ENCODE results near the gene OTOG.

Gene OTOG

DNA sequence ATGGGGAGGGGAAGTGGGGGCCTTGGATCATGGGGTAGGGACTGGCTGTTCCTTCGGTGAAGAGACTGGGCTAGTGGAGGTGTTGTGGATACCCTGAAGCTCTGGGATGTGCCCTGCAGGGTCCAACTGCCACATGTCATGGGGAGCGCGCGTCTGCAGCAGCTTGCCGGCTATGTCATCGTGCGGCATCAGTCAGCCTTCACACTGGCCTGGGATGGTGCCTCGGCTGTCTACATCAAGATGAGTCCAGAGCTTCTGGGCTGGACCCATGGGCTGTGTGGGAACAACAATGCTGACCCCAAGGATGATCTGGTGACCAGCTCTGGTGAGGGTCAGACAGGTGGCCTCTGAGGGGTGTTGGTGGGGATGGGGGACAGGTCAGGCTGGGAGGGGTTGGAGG lies 9.9 kb downstream of the OTOG start:
- DNase-seq: no peak
- in situ Hi-C loops (cut with HindIII; ENCODE audit: low pct_ligation_motif_present, low pct_unique_long_range_greater_than_20kb, low sequenced_read_pairs): no loop called here

DNA sequence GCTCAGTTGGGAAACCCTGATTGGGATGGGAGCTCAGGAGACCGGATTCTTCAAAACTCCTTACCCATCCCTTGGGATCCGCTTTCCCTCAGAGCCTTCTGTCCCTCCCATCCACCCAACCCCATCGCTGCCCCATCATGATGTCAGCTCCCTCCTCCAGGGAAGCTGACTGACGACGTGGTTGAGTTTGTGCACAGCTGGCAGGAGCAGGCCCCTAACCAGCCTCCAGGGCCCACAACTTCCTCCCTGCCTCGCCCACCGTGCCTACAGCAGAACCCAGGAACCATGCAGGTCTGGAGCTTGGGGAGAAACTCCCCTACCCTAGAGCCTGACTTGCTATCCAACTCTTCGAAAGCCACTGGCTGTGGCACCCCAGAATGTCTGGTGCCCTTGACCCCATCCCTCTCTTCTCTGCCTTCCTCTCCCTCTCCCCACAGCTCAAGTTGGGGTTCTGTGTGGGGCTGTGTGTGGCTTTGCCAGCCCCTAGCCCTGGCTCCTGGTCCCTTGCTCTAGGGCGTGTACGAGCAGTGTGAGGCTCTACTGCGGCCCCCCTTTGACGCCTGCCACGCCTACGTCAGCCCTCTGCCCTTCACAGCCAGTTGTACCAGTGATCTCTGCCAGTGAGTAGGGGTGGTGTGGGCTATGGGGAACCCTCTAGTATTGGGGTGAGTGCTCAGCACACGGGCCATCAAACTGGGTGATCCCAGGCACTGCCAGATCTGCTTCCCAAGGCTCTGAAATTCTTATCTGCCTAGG lies 11.1 kb downstream of the OTOG start:
- in situ Hi-C loops (cut with HindIII; ENCODE audit: low pct_ligation_motif_present, low pct_unique_long_range_greater_than_20kb, low sequenced_read_pairs): no loop called here
- no peak for DNase-seq

DNA sequence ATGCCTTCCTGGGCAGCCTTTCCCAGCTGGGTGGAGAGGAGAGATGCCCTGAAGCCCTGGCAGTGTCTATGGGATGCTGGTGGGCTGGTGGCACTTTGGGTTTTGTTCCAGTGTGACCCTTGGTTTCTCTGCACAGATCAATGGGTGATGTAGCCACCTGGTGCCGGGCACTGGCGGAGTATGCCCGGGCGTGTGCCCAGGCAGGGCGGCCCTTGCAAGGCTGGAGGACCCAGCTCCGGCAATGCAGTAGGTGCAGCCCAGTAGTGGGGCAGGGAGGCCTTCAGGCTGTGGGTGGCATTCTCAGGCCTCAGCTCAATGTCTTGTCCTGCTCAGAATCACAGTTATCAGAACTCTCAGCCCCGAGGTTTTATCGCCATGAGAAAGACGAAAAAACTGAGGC lies 11.9 kb downstream of the OTOG start:
- no peak for DNase-seq
- in situ Hi-C loops (cut with HindIII; ENCODE audit: low pct_ligation_motif_present, low pct_unique_long_range_greater_than_20kb, low sequenced_read_pairs): no loop called here

DNA sequence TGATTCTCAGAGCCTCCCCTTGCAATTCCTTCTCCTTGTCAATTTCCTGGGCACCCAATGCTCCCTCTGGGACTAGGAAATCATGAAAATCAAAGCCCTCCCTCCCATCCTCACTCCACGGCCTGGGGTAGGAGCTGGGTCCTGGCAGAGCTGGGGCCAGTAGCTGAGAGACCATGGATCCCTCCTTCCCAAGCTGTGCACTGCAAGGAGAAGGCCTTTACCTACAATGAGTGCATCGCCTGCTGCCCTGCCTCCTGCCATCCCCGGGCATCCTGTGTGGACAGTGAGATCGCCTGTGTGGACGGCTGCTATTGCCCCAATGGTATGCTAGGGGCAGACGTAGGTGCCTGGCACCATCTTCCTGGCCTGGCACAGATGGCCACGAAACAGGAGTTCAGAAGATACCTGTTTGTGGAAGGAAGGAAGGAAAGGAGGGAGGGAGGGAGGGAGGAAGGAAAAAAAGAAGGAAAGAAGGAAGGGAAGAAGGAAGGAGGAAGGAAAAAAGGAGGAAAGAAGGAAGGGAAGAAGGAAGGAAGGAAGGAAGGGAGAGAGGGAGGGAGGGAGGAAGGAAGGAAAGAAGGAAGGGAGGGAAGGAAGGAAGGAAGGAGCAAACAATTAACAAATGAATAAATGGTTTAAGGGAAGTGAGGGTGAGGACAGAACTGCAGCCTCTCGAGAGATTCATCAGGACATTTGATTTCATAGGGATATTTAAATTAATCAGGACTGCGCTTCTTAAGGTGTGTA lies 12.5 kb downstream of the OTOG start:
- no peak for DNase-seq
- in situ Hi-C loops (cut with HindIII; ENCODE audit: low pct_ligation_motif_present, low pct_unique_long_range_greater_than_20kb, low sequenced_read_pairs): no loop called here

DNA sequence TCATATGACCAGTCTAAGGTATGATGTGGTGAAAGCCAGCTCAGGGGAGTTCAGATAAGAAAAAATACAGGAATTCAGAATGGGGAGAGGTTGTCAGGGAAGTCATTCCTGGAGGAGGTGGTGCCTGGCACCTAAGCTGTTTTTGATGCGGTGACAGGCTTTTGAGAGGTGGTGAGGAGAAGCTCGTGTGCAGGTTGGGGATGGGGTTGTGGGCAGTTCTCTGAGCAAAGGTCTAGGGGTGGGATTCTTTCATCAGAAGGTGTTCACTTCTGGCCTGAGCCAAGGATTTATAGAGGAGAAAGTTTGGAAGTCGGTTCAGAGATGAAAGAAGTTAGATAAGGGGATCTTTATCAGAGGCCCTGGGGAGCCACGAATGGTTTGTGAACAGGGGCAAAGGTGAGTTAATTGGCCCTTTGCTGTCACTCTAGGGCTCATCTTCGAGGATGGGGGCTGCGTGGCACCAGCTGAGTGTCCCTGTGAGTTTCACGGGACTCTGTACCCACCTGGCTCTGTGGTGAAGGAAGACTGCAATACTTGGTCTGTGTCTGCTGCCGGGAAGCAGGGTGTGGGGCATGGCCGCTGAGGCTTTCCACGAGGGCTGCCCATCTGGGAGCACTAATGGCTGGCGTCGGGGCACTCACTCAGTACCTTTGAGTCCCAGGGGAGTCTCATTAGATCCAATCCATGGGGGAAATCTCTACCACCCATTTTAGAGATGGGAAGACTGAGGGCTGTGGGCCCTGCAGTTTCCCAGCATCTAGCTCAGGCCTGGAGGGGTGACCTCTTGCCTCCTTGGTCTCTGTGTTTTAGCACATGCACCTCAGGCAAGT lies 13.4 kb downstream of the OTOG start:
- in situ Hi-C loops (cut with HindIII; ENCODE audit: low pct_ligation_motif_present, low pct_unique_long_range_greater_than_20kb, low sequenced_read_pairs): no loop called here
- DNase-seq: no peak

DNA sequence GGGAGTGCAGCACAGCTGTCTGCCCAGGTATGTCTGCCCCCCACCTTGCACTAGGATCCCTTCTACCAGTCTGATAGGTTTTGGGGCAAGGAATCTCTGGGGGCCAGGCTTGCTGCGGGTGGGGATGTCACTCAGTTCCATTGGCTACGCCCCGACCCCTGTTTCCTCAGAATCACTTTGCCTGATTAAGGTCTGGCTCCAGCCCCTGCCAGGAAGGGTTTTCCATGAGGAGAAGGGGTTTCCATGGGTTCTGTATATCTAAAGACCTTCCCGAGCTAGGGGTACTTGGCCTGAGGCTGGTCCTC lies 14.0 kb downstream of the OTOG start:
- DNase-seq: no peak
- in situ Hi-C loops (cut with HindIII; ENCODE audit: low pct_ligation_motif_present, low pct_unique_long_range_greater_than_20kb, low sequenced_read_pairs): no loop called here

DNA sequence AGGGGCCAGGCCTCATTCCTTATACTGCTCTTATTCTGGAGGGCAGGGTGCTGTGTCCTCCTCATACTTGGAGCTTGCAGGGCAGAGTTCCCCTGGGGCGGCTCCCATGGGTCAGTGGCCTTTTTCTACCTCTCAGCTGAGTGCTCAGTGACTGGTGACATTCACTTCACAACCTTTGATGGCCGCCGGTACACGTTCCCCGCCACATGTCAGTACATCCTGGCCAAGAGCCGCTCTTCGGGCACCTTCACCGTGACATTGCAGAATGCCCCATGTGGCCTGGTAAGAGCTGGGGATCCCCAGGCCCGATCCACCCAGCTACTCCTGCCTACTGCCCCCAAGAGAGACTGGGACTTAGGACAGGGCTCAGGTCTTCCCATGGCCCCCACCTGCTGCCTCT lies 14.5 kb downstream of the OTOG start:
- in situ Hi-C loops (cut with HindIII; ENCODE audit: low pct_ligation_motif_present, low pct_unique_long_range_greater_than_20kb, low sequenced_read_pairs): no loop called here
- DNase-seq: no peak

DNA sequence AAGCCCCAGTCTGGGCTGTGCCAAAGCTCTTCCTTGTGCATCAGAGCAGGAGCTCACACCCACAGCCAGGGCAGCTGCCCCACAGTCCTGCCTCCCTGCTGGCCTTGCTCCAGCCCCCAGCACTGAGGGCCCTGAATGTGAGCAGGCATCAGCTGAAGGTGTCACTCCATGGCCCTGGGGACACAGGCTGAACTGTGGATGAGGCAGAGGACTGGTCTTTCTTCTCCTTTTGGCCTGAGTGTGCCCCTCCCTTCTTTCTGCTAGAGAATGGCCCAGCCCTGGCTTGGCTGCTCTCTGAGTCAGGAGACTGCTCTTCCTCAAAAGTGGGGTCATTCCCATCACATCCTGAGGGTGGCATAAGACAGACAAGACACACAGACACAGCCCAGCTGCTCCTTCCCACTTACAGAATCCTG lies 16.2 kb downstream of the OTOG start:
- peak; percentile 19 for DNase-seq
- in situ Hi-C loops (cut with HindIII; ENCODE audit: low pct_ligation_motif_present, low pct_unique_long_range_greater_than_20kb, low sequenced_read_pairs): no loop called here

DNA sequence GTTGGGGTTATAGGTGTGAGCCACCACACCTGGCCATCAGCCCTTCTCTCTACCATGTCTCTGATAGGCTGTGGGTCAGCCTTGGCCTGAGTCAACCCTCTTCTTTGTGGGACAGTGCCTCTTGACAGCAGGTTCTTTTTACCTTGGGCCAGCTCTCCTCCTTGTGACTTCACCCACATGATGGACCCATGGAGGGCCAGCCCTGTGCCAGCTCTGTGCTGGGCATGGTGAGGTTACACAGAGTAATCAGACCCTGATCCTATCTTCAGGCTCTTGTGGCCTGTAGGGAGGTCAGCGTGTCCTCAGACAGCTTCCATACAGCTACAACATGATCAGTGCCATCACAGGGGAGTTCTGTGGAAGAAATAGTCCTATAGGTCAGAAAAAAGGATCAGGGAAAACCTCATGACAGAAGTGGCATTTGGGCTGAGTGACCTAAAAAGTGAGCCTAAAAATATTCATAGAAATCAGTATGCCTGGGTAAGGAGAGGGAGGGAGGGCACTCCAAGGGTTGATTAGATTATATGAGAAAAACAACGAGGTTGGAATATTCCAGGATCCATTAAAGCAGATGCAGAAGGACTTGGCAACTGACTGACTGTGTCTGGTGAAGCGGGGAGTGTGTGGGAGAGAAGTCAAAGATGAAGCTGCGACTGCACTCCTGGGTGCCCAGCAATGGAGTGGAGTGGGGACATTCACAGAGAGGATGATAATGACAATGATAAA lies 17.1 kb downstream of the OTOG start:
- in situ Hi-C loops (cut with HindIII; ENCODE audit: low pct_ligation_motif_present, low pct_unique_long_range_greater_than_20kb, low sequenced_read_pairs): no loop called here
- no peak for DNase-seq

DNA sequence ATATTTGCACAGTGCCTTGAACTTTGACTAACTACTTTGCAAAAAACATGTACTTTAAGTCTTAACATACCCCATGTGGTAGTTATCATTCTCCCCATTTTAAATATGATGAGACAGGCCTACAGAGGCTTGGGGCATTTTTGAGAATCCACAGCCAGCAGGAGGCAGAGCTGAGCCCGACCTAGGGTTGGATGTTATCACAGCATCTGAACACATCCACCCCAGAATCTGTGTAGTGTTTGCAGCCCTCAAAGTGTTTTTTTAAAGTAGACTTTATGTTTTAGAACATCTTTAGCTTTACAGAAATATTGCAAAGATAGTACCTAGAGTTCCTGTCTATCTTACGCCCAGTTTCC lies 17.6 kb downstream of the OTOG start:
- in situ Hi-C loops (cut with HindIII; ENCODE audit: low pct_ligation_motif_present, low pct_unique_long_range_greater_than_20kb, low sequenced_read_pairs): no loop called here
- no peak for DNase-seq

DNA sequence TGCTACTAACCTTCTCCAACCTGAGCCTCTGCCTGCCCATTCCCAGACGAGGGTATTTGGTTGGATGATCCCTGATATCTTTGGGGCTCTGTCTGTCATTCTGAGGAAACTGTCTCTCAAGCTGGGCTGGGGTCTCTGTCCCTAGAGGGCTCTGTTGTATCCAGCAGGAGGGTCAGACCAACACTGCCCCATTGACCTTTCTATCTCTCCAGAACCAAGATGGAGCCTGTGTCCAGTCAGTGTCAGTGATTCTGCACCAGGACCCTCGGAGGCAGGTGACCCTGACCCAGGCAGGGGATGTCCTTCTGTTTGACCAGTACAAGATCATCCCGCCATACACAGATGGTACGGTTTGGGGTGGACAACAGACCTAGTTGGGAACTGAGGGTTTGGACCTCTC lies 21.9 kb downstream of the OTOG start:
- no peak for DNase-seq
- in situ Hi-C loops (cut with HindIII; ENCODE audit: low pct_ligation_motif_present, low pct_unique_long_range_greater_than_20kb, low sequenced_read_pairs): no loop called here

DNA sequence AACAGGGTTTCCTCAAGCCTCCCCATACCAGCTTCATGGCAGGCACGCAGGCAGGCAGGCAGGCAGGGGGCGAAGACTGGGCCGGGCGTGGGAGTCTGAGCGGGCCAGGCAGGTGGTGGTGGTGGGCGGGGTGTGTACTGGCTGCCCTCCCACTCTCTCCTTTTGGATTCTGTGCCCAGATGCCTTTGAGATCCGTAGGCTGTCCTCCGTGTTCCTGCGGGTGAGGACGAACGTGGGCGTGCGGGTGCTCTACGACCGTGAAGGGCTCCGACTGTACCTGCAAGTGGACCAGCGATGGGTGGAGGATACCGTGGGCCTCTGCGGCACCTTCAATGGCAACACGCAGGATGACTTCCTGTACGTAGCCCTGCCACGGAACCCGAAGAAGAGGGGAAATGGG lies 23.0 kb downstream of the OTOG start:
- no peak for DNase-seq
- in situ Hi-C loops (cut with HindIII; ENCODE audit: low pct_ligation_motif_present, low pct_unique_long_range_greater_than_20kb, low sequenced_read_pairs): no loop called here

DNA sequence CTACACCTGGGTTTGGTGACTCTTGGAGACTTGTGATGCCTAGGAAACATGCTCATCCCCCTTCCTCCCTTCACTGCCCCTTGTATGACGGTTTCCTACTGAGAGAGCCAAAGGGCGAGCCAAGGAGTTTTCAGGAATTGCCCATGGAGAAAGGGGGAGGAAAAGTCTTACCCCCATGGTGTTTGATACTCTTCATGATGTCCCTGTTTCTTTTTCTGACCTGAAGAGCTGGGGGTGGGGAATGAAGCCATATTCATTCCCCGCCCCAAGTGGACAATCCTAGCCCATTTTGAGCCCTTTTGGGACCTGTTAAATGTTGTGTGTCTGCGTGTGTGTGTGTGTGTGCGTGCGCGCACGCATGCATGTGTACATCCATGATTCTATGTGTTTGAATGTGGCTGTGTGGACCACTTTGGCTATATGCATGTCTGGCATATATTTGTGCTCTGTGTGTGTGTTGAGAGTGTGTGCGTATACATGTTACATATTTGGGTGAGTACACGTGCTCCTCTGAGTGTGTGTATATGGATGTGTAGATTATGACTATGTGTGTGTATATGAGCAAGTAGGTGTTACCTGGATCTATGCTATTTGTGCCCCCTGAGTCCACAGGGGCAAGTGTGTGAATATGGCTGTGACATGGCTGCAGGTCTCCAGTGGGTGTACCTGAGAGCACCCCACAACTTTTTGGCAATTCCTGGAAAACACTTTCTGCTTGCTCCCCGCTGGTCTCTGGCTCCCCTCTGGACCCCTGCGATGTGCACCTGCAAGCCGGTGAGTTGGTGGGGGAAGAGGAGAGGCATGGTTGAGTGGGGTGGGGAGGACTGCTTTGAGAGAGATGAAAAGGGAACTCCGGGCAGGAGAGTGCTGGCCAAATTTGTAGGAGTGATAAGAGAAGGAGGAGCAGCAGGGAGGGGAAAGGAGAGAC lies 24.6 kb downstream of the OTOG start:
- in situ Hi-C loops (cut with HindIII; ENCODE audit: low pct_ligation_motif_present, low pct_unique_long_range_greater_than_20kb, low sequenced_read_pairs): no loop called here
- DNase-seq: no peak

DNA sequence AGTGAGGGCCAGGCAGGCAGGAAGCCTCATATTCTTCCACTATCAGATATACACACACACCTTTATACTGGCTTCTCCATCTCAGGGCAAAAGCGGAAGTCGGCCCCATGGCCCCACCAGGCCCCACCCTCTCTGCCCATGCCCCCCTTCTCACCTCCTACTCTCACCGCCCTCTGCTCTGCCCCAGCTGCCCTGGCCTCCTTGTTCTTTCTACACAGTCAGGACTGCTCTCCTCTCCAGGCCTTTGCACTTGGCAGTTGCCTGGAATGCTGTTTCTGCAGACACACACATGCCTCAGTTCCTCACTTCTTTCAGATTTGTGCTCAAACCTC lies 25.3 kb downstream of the OTOG start:
- in situ Hi-C loops (cut with HindIII; ENCODE audit: low pct_ligation_motif_present, low pct_unique_long_range_greater_than_20kb, low sequenced_read_pairs): no loop called here
- DNase-seq: no peak

DNA sequence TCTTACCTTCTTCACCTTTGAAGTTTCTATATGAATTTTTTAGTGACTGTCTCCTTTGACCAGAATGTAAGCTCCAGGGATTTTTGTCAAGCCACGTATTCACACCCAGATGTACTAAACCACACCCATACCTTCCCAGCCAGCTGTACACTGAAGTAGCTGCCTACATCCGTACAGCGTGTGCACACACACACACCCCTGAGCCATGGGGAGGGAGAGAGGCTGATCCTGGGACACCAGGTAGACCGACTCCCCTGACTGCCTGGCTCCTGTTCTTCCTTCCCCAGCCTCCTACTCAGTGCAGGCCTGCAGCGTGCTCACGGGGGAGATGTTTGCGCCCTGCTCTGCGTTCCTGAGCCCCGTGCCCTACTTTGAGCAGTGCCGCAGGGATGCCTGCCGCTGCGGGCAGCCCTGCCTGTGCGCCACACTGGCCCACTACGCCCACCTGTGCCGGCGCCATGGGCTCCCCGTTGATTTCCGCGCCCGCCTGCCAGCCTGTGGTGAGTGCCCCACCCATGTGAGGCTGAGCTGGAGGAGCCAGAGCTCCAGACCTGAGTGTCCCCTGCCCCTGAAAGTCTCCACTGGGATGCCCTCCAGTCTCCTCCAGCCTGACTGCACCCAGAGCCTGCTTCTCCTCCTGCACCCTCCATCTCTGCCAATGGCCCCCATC lies 25.9 kb downstream of the OTOG start:
- DNase-seq: no peak
- in situ Hi-C loops (cut with HindIII; ENCODE audit: low pct_ligation_motif_present, low pct_unique_long_range_greater_than_20kb, low sequenced_read_pairs): no loop called here

DNA sequence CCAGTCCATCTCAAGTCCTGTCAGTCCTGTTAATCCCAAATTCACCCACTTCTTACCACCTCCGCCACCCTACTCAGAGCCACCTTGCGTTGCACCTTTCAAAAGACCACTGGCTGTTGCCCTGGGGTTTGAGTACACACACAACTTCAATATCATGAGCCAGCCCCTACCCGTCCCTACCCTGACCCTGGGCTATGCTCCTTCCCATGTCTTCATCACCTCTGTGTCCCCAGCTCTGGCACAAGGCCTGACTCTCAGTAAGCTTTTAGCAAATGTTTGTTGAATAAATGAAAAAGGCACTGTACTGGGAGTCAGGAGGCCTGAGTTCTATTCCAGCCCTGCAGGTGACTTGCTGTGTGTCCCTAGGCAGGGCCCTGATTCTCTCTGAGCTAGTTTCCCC lies 26.5 kb downstream of the OTOG start:
- DNase-seq: no peak
- in situ Hi-C loops (cut with HindIII; ENCODE audit: low pct_ligation_motif_present, low pct_unique_long_range_greater_than_20kb, low sequenced_read_pairs): no loop called here

DNA sequence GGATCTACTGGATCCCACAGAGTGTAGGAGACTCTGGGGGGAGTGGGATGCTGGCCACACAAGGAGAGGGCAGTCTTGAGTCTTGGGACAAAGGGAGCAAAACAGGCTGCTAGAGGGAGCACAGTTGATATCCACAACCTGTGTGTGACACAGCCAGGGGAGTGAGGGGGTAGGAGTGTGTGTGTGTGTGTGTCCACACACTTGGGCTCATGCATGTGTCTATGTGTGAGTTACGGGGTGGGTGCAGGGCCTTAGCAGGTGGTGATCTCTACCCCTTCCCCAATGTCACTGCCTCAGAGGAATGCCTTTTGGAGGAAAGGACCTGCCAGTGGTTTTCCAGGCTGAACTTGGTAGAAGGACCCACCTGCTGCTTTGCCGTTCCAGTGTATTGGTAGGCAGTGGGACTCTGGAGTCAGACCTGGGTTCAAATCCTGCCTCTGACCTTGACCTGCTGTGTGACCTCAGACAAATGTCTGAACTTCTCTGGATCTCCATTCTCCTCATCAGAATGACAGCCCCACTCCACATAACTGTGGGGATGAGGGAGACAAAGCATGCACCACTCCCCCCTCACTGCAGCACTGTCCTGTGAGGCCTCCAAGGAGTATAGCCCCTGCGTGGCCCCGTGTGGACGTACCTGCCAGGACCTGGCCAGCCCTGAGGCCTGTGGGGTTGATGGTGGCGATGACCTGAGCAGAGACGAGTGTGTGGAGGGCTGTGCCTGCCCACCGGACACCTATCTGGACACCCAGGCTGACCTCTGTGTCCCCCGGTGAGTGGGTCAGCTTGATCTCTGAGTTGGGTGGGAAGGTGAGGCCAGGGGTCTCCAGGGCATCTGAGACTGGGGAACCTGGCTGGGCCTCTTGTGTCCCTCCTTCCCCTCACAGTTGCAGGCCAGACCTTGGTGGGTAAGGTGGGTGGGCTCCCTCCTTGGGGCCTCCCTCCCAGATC lies 27.4 kb downstream of the OTOG start:
- in situ Hi-C loops (cut with HindIII; ENCODE audit: low pct_ligation_motif_present, low pct_unique_long_range_greater_than_20kb, low sequenced_read_pairs): no loop called here

More for the DNA sequence above, 27.4 kb downstream of the OTOG start:
- no peak for DNase-seq

Measured in ACHN (cell line).